Left ventricle myocardium superior (tissue), 1 donor: Measurements from ENCODE around the gene FSIP1. TPM values are rescaled to one million over a fixed set of nuclear protein-coding genes. Genes with fewer than 3 reads are reported as not detected.

ENCODE experiments used
- ATAC-seq: fragments of 200-7000 bp; cut with Tn5 transposase; one replicate; pipeline ENCODE4 v1.9.1; 2020; ENCODE audit warnings: mild to moderate bottlenecking, moderate library complexity
- DNase-seq: peaks from one replicate; pipeline ENCODE4 v3.0.0-alpha.2; 2020
- intact Hi-C: fragments of 100-400 bp; cut with micrococcal nuclease; formaldehyde crosslinking; loops from one replicate; pipeline ENCODE4 v1.11.0; 2022
- total RNA-seq: library from RNA; stranded (reverse); fragmentation: NEBNext Ultra II Directional; extraction: Animal tissue kit (Norgen Biotek cat#: 25700); gene quantifications from one replicate; pipeline ENCODE4 v1.2.1, GENCODE V29; 2021
- donor health status: DM: no; HTN: yes; CAD: no; lungs with severe emphysema.

Gene FSIP1
- total RNA-seq, 1 donor from 2014 or later, result 1.0 TPM

DNA sequence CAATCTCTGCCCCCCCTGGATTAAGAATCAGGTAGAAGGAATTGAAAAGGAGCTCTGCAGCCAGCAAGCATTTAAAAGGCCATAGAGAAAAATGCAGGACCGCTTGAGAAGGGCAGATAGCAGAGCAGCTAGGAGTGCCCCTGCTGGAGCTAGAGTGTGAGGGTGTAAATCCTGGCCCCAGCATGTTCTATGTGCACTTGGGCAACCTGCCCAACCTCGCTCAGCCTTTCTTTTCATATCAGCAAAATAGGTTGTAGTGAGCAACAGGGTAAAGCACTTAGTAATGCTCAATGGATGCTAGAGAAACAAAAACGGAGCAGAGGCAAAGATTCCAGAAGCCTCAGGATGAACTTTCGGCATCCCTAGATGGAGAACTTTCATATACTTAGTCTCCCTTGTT lies 226.8 kb downstream of the FSIP1 start:
- ATAC-seq, result peak; percentile 43
- intact Hi-C loops, result no loop called here
- no peak for DNase-seq

DNA sequence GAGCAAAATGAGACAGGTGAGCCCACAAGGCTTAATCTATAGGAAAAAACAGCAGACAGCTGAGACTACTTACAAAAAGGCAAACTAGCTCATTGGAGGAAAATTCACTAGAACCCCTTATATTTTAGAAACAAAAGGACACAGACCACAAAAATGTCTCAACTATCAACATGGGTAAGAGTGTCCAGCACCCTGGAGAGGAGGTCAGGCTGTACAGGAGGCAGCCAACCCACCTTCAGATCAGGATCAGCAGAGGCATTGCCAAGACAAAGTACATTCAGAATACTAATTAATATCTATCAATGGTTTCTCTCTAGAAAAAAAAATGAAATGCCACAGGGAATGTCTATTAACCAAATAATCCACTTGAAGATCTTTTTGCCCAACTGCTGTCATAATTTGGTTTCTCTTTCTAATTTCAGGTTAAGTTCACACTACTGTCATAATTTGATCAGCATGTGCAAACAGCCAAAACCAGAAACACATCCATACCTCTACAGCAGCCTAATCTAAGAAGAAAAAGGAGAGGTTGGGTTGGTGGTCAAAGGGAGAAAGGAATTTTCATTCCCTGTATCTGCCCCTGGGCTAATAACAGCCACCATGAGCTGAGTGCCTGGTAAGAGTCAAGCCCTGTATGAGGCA lies 227.8 kb downstream of the FSIP1 start:
- DNase-seq (no peak), ATAC-seq (no peak)
- intact Hi-C loops, result no loop called here

DNA sequence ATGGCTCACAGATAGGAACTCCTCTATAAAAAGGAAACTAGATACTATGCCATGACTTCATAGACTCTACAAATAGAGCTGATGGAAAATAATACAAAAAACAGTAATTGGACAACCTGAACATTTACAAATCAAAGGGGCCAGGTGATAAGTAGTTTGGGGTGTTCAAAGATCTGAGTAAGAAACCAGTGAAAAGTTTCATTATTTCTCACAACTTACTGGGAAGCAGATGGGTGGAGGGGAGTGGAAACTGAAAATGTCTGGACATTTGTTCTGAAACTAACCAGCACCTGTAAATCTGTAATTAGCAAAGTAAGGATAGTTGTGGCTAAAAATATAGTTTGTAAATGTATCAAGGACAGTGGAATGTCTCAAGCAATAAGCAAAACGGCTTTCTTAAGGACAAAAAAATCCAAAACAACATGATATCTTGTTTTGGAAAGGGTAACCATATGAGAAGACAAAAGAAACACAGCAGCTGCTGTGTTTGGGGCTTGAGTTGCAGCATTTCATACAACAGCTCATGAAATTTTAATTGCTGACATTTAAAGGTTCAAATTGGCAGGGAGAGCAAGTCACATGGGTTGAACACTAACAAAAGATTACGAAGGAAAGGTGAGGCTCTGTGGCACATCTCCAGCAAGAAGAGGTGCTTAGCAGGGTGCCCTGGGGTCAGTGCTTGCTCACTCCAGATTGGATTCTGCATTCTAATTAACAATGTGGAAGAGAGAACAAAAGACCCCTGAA lies 228.5 kb downstream of the FSIP1 start:
- intact Hi-C loops, result no loop called here
- ATAC-seq (peak; percentile 49), DNase-seq (no peak)

DNA sequence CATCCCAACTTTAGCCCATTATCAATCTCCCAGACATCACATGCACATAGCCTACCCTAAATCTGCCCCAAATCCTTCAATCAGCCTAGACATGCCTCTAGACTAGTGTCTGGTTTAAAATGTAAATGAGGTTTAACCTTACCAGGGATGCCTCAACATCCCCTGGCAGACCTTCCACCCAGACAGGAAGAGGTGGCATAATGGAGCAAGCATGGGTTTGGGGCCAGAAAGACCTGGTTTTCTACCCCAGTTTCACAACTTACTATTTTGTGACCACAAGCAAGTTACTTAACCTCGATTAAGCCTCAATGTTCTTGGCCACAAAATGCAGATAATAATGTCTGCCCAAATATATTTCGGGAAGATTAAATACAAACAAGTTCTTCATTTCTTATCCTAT lies 230.1 kb downstream of the FSIP1 start:
- DNase-seq, result no peak
- intact Hi-C loops, result no loop called here

DNA sequence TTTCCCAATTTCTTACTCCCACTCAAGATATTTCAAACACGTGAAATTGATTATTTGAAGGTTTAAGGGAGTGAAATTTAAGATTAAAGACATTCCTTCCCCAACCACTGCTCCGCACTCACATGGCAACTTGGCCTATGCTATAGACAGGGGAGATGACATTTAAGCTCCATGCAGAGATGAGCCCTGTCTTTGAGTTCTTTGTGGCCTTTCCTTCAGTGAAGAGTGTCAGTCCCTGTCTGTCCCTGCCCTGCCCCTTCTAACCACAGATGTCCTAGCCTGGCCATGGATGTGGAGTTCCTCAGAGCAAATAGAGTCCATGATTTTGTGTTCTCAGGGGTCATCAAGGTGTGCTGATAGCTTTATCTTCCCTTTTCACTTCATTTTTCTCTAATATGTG lies 231.2 kb downstream of the FSIP1 start:
- intact Hi-C loops, result no loop called here
- no peak for DNase-seq

More for the DNA sequence above, 230.1 kb downstream of the FSIP1 start:
- no peak for ATAC-seq

More for the DNA sequence above, 231.2 kb downstream of the FSIP1 start:
- ATAC-seq, result no peak

Other genes with a start within 250 kb of the FSIP1 start
- gene THBS1, start 201.8 kb downstream of the FSIP1 start, total RNA-seq, result 29.5 TPM
- gene GPR176, start 137.4 kb upstream of the FSIP1 start, total RNA-seq, result 1.5 TPM
- gene EIF2AK4, start 151.3 kb upstream of the FSIP1 start, total RNA-seq, result 20.5 TPM